NOMO-1 treated with DMSO at 0.1 percent for 48 hours (cell line): ENCODE data around the gene CASP2.
A peak's percentile ranks its signal among the peaks of the same experiment; 100 is the strongest.

ENCODE experiments used
- DNase-seq: peaks from one replicate; lab custom pipeline; 2025; ENCODE audit not compliant: unreplicated experiment; lab: John Stamatoyannopoulos, UW

CASP2 gene

DNA sequence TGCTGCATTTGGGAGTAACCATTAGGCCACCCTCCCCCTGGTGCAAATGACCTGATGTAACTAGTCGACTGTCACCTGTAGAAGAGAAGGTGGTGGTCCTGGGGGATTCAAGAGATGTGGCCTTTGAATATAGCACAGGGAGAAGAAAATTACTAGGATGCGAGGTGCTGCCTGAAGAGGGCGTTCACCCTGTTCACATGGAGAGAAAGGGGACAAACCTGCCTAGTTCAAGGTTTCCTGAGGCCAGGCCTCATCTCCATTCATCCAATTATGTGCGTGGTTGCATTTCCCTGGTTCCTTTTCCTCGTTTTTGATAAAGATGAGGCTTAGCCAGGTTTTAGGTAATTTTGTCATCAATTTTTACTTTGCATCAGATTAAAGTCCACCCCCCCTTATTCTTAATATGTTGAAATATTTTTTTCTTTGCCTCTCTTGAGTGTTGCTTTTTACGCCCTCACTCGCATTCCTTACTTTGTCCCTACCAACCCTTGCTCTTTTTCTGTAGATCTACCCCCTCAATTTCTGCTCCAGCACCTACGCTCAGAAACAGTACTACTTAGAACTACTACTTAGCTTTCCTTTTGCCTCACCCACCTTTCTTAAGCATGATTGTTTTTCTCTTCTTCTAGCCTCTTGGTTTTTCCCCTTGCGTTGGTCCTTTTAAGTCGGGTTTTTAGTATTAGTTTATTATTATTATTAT lies 41.5 kb downstream of the CASP2 start:
- no peak for DNase-seq

GRCh38 chr7:143331179-143331801 lies 43.1 kb downstream of the CASP2 start:
- peak; percentile 42 for DNase-seq

GRCh38 chr7:143334244-143334643 lies 46.1 kb downstream of the CASP2 start:
- no peak for DNase-seq

GRCh38 chr7:143337216-143337615 lies 49.1 kb downstream of the CASP2 start:
- DNase-seq = no peak

- no peak for DNase-seq
Measured at GRCh38 chr7:143341842-143342241, 53.7 kb downstream of the CASP2 start.

GRCh38 chr7:143343596-143343995 lies 55.4 kb downstream of the CASP2 start:
- DNase-seq = no peak

GRCh38 chr7:143345428-143345900 lies 57.3 kb downstream of the CASP2 start:
- DNase-seq = peak; percentile 67

GRCh38 chr7:143346018-143346417 lies 57.9 kb downstream of the CASP2 start:
- peak; percentile 43 for DNase-seq

- DNase-seq = no peak
Measured at GRCh38 chr7:143347950-143348349, 59.8 kb downstream of the CASP2 start.

- DNase-seq = no peak
Measured at GRCh38 chr7:143351060-143351459, 62.9 kb downstream of the CASP2 start.

- no peak for DNase-seq
Measured at GRCh38 chr7:143351574-143351973, 63.4 kb downstream of the CASP2 start.

- DNase-seq = no peak
Measured at GRCh38 chr7:143352531-143353002, 64.4 kb downstream of the CASP2 start.

- DNase-seq = no peak
Measured at GRCh38 chr7:143354376-143354775, 66.2 kb downstream of the CASP2 start.

GRCh38 chr7:143354965-143355364 lies 66.8 kb downstream of the CASP2 start:
- DNase-seq = no peak

- no peak for DNase-seq
Measured at GRCh38 chr7:143355450-143356385, 67.6 kb downstream of the CASP2 start.

GRCh38 chr7:143356414-143357050 lies 68.4 kb downstream of the CASP2 start:
- DNase-seq = no peak
